Parathyroid adenoma (tissue), 2 donors: ENCODE measurements around the gene GNB1L.

Experiments used
- H2AFZ ChIP-seq: fragments of 300-600 bp; sonication (generic); one replicate; pipeline ENCODE4 v1.7.0; 2017; ENCODE audit warnings: antibody characterized with exemption, mild to moderate bottlenecking
- H3K27ac ChIP-seq: fragments of 300-600 bp; sonication (generic); one replicate; pipeline ENCODE4 v1.7.0; 2017
- H3K27me3 ChIP-seq: fragments of 300-600 bp; sonication (generic); one replicate; pipeline ENCODE4 v1.7.0; 2017; ENCODE audit warnings: low read length; ENCODE audit not compliant: control insufficient read depth, insufficient read depth
- H3K36me3 ChIP-seq: fragments of 300-600 bp; sonication (generic); one replicate; pipeline ENCODE4 v1.7.0; 2017; ENCODE audit warnings: low read length; ENCODE audit not compliant: control insufficient read depth, insufficient read depth
- H3K4me1 ChIP-seq: fragments of 300-600 bp; sonication (generic); one replicate; pipeline ENCODE4 v1.7.0; 2017; ENCODE audit warnings: control low read depth
- H3K4me2 ChIP-seq: fragments of 300-600 bp; sonication (generic); one replicate; pipeline ENCODE4 v1.7.0; 2017; ENCODE audit warnings: low read length
- H3K4me3 ChIP-seq: fragments of 300-600 bp; sonication (generic); one replicate; pipeline ENCODE4 v1.7.0; 2017; ENCODE audit warnings: low read depth, low read length
- H3K79me2 ChIP-seq: fragments of 300-600 bp; sonication (generic); one replicate; pipeline ENCODE4 v1.7.0; 2017; ENCODE audit warnings: control low read depth
- H3K9ac ChIP-seq: fragments of 300-600 bp; sonication (generic); one replicate; pipeline ENCODE4 v1.7.0; 2017; ENCODE audit warnings: mild to moderate bottlenecking
- H3K9me3 ChIP-seq: fragments of 300-600 bp; sonication (generic); one replicate; pipeline ENCODE4 v1.7.0; 2017; ENCODE audit warnings: low read length; ENCODE audit not compliant: control insufficient read depth
- CTCF ChIP-seq: fragments of 300-600 bp; sonication (generic); IDR thresholded peaks from one replicate; pipeline ENCODE4 v1.7.0; 2017; ENCODE audit warnings: antibody characterized with exemption, mild to moderate bottlenecking
- donor health status: primary hyperparathyroidism.

The GNB1L gene

GRCh38 chr22:19882446-19883381 is 28.0 kb upstream of the GNB1L start:
- Histone ChIP-seq H3K79me2 (no peaks in the 10 kb centered on the region), H3K9ac (no peak overlapping the region), H3K36me3 (no peaks in the 10 kb centered on the region), H3K4me1 (peaks cover 6% of the 10 kb centered on the region), H3K4me3 (no peak overlapping the region), H2AFZ (no peak overlapping the region), H3K27me3 (no peaks in the 10 kb centered on the region), H3K4me2 (no peak overlapping the region), H3K9me3 (no peaks in the 10 kb centered on the region), H3K27ac (no peak overlapping the region)
- TF ChIP-seq CTCF: no peak

GRCh38 chr22:19880786-19881569 is 26.3 kb upstream of the GNB1L start:
- no peak overlapping the region for H2AFZ ChIP-seq
- H3K4me3 ChIP-seq: no peak overlapping the region
- no peak overlapping the region for H3K27ac ChIP-seq
- H3K9ac ChIP-seq: no peak overlapping the region
- no peaks in the 10 kb centered on the region for H3K36me3 ChIP-seq
- no peak for TF ChIP-seq CTCF
- H3K4me1 ChIP-seq: peaks cover 3% of the 10 kb centered on the region
- H3K9me3 ChIP-seq: no peaks in the 10 kb centered on the region
- H3K79me2 ChIP-seq: no peaks in the 10 kb centered on the region
- H3K4me2 ChIP-seq: no peak overlapping the region
- H3K27me3 ChIP-seq: no peaks in the 10 kb centered on the region

- Histone ChIP-seq H3K9ac (no peak overlapping the region), H3K4me3 (no peak overlapping the region), H3K79me2 (no peaks in the 10 kb centered on the region), H3K4me2 (no peak overlapping the region), H3K27ac (no peak overlapping the region), H3K4me1 (peaks cover 3% of the 10 kb centered on the region), H3K9me3 (no peaks in the 10 kb centered on the region), H2AFZ (no peak overlapping the region), H3K36me3 (no peaks in the 10 kb centered on the region), H3K27me3 (no peaks in the 10 kb centered on the region)
- no peak for TF ChIP-seq CTCF
Observed at GRCh38 chr22:19879992-19880785, 25.5 kb upstream of the GNB1L start.

GRCh38 chr22:19879643-19879991 is 24.9 kb upstream of the GNB1L start:
- Histone ChIP-seq H3K27me3 (no peaks in the 10 kb centered on the region), H2AFZ (no peak overlapping the region), H3K27ac (no peak overlapping the region), H3K4me2 (no peak overlapping the region), H3K9me3 (no peaks in the 10 kb centered on the region), H3K9ac (no peak overlapping the region), H3K36me3 (no peaks in the 10 kb centered on the region), H3K4me3 (no peak overlapping the region), H3K4me1 (peaks cover 3% of the 10 kb centered on the region), H3K79me2 (no peaks in the 10 kb centered on the region)
- TF ChIP-seq CTCF: no peak
